Stimulated activated CD4-positive, alpha-beta T cell treated with anti-CD3 and anti-CD28 coated beads, TNF-alpha, amount 100 ng/mL, for 4 hours (primary cell): ENCODE data around the gene CSRP3.

ENCODE experiments used
- DNase-seq, 3 experiments: peaks; one replicate each; pipeline ENCODE4 v3.0.0-alpha.2; 2020; ENCODE audit warnings: low read depth in 3 of 3

Gene CSRP3

GRCh38 chr11:19225581-19225980 is 23.8 kb upstream of the CSRP3 start:
- no peak for DNase-seq

GRCh38 chr11:19225123-19225522 is 23.3 kb upstream of the CSRP3 start:
- no peak for DNase-seq

- no peak for DNase-seq
These were observed 19.3 kb upstream of the CSRP3 start for GRCh38 chr11:19220903-19221724.

- DNase-seq: no peak
These were observed 17.1 kb upstream of the CSRP3 start for GRCh38 chr11:19218786-19219460.

GRCh38 chr11:19218216-19218615 is 16.4 kb upstream of the CSRP3 start:
- no peak for DNase-seq

GRCh38 chr11:19216709-19217374 is 15.1 kb upstream of the CSRP3 start:
- DNase-seq: no peak

GRCh38 chr11:19216021-19216420 is 14.2 kb upstream of the CSRP3 start:
- no peak for DNase-seq

GRCh38 chr11:19209617-19210370 is 8.0 kb upstream of the CSRP3 start:
- no peak for DNase-seq

GRCh38 chr11:19208959-19209546 is 7.3 kb upstream of the CSRP3 start:
- DNase-seq: no peak

- DNase-seq: no peak
These were observed 6.4 kb upstream of the CSRP3 start for GRCh38 chr11:19208181-19208580.

- DNase-seq: no peak
These were observed 3.1 kb upstream of the CSRP3 start for GRCh38 chr11:19204836-19205235.

GRCh38 chr11:19200410-19201201 is 1.2 kb downstream of the CSRP3 start:
- DNase-seq: no peak

- no peak for DNase-seq
These were observed 2.0 kb downstream of the CSRP3 start for GRCh38 chr11:19199771-19200170.

- DNase-seq: no peak
These were observed 2.7 kb downstream of the CSRP3 start for GRCh38 chr11:19199048-19199447.

- DNase-seq: no peak
These were observed 5.4 kb downstream of the CSRP3 start for GRCh38 chr11:19196432-19196831.

- DNase-seq: no peak
These were observed 7.0 kb downstream of the CSRP3 start for GRCh38 chr11:19194620-19195308.

- no peak for DNase-seq
These were observed 7.9 kb downstream of the CSRP3 start for GRCh38 chr11:19193916-19194315.

- no peak for DNase-seq
These were observed 10.1 kb downstream of the CSRP3 start for GRCh38 chr11:19191530-19192169.

GRCh38 chr11:19187833-19188258 is 13.9 kb downstream of the CSRP3 start:
- no peak for DNase-seq
